ENCODE data around the gene STK35. TPM values are rescaled to one million over a fixed set of nuclear protein-coding genes. Genes with fewer than 3 reads are reported as not detected.
"Not testable (repeated sequence)": the region's sequence is repeated elsewhere in the genome, so short reads cannot be mapped to it uniquely, and the experiment has no call there.

The STK35 gene
- polyA plus RNA-seq, 1 donor: 19.3 TPM

- no peak for DNase-seq
These were observed 55.3 kb downstream of the STK35 start for GRCh38 chr20:2156666-2157624.

DNA sequence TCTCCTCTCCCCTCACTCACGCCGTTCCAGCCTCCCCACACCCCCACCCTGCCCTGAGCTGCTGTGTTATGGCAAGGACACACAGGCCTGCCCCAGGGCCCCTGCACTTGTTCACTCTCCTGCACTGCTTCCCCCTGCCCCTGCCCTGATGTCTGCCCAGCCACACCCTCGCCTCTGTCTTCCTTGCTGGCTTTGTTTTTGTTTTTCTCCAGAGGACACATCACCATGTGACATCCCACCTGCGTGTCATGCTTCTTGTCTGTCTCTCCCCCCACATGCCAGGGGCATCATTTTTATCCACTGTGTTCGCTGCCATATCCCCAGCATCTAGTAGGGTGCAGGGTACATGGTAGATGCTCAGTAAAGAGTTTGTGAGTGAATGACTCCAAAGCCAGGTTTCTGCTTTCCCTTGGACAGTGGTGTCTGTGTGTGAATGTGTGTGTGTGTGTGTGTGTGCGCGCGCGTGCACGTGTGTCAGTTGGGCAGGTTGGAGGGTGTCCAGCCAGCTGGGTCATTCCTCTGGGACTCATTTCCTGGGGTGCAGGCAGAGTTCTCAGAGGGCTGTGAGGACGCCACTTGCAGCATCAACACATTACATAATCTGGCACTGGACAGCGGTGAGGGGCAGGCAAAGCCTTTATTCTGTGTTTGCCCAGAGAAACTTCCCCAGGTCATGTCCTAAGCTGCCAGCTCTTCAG lies 60.6 kb downstream of the STK35 start:
- no peak for DNase-seq

DNA sequence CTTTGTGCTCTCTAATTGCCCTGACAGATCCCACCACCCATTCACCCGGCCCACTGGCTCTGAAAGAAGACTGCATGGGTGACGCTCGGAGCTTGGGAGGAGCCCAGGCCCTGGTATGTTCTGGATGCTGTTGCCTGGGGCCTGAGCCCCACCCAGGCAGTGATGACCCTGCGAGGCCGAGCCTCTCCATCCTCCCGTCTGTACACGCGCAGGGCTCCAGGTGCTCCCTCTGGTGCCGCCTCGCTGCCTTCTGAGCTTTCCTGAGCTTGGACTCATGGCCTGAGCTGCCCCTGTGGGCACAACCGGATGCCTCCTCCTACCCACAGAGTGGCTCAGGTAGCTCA lies 61.2 kb downstream of the STK35 start:
- no peak for DNase-seq

DNA sequence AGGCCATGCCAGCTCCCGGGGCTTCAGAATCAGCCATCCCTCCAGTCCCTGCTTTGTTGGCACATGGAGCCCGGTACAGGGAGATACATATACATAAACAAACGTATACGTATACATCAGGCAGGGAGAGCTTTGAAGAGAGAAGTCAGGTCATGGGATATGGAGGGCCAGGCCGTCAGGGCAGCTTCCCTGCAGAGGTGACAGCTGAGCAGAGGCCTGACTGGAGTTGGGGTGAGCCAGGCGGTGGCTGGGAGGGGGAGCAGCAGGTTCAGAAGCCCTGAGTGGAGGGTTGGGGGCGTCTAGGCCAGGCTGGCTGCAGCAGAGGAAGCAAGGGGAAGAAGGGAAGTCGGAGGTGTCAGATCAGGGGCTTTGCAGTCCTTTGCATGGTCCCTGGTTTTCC lies 61.7 kb downstream of the STK35 start:
- DNase-seq: no peak

- DNase-seq: no peak
These were observed 62.1 kb downstream of the STK35 start for GRCh38 chr20:2163757-2164156.

DNA sequence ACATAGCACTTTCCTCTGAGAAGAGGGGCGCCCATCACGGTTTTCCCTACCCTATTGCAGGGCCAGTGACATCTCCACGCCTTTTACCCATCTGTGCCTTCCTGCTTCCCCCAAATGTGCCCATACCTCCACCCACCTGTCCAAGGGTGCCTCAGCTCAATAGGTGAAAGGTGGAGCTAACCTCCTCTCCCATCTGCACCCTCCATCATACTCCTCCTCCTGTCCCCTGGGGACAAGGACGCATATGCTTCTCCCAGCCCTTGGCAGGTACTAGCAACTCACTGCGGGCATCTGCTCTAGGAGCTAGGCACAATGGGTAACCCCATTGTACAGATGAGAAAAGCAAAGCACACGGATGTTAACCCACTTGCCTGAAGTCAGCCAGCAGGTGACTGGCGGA lies 62.8 kb downstream of the STK35 start:
- DNase-seq: no peak

GRCh38 chr20:2164966-2165365 lies 63.3 kb downstream of the STK35 start:
- peak; percentile 22 for DNase-seq

- DNase-seq: no peak
These were observed 64.2 kb downstream of the STK35 start for GRCh38 chr20:2165871-2166270.

GRCh38 chr20:2167112-2167511 lies 65.5 kb downstream of the STK35 start:
- DNase-seq: no peak

DNA sequence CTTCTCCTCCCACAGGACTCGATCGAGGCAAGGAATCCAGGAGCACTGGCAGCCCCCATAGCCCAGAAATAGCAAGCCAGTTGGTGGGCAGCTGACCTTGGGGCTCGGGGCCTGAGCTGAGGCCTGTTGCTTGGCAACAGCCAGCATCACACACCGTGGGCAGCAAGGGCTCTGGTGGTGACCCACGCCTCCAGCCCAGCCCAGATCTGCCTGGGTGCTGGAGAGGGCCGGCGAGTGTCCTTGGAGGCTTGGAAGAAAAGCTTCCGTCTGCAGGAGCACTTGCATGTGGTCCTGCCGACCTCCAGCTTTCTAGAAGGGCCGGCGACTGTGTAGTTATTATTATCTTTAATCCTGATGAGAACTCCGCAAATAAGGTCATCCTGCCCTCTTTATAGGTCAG lies 67.3 kb downstream of the STK35 start:
- DNase-seq: no peak

- no peak for DNase-seq
These were observed 67.9 kb downstream of the STK35 start for GRCh38 chr20:2169456-2170088.

DNA sequence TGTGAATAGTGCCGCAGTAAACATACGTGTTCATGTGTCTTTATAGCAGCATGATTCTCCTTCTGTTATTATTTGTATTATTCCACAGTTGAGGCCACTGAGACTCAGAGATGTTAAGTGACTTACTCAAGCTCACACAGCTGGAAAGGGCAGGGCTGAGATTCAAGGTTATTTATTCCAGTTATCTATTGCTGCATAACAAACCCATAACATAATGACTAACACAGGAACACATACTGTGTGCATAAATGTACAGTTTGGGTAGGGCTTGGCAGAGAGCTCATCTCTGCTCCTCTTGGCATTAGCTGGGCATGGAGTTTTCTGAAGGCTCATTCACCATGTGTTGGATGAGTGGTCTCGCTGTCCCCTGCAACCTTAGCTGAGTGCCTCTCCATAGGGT lies 68.8 kb downstream of the STK35 start:
- DNase-seq: no peak

DNA sequence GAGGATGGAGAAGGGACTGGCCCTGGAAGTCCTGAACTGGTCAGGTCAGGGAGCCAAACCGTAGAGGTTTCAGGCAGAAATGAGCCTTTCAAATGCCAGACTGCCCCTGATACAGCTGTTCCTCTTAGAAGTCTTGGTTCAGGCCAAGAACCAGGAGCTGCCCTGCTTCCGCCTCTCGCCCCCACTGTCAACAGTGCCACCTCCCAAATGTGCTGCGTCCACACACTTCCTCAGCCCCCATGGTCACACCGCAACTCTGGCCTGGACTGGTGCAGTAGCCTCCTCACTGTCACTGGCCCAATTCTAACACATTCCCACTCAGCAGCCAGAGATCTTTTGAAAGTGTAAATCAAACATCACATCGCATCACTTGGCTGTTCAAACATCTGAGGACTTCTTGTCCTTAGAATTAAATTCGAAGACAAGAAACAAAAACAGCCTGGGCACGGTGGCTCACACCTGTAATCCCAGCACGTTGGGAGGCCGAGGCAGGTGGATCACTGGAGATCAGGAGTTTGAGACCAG lies 69.7 kb downstream of the STK35 start:
- DNase-seq: no peak

DNA sequence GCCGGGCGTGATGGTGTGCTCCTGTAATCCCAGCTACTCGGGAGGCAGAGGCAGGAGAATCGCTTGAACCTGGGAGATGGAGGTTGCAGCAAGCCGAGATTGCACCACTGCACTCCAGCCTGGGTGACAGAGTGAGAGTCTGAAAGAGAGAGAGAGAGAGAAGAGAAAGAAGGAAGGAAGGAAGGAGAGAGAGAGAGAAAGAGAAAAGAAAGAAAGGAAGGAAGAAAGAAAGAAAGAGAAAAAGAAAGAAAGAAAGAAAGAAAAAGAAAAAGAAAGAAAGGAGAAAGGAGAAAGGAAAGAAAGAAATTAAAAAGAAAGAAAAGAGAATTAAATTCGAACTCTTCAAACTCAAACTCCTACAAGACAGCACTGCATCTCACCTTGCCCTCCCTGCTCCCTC lies 70.2 kb downstream of the STK35 start:
- not testable (repeated sequence) for DNase-seq

DNA sequence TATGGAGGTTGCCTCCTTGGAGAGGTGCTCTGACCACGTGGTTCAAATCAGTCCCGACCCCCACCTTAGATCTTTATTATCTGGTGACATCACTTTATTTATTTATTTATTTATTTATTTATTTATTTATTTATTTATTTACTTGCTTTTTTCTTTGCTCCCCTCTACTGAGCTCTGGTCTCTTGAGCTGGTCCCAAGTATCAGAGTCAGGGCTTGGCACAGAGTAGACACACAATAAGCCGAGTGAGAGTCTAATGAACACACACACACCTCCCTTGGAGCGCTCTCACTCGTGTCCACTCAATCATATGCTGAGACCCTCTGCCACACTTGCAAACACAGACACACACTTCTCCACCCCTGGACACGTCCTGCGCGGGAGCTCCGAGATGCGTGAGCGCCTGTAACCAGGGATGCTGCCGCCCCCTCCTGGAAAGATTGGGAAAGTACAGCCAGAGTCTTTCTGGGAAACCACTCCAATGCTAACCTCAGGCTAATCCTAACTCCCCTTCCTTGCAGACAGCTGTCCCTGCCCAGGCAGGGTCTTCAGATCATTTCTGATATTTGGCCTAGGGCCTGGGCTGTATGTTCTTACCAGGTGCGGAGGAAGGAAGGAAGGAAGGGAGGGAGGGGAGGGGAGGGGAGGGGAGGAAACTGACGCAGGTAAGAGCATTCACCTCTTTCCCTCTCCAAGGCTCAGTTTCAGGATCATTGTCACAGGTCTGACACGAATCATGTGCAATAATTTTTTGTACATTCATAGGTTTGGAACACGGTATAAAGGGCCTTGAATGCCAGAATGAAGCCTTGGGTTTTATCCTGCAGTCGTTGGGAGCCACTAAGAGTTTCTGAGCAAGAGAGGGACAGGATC lies 70.9 kb downstream of the STK35 start:
- DNase-seq: peak; percentile 60

DNA sequence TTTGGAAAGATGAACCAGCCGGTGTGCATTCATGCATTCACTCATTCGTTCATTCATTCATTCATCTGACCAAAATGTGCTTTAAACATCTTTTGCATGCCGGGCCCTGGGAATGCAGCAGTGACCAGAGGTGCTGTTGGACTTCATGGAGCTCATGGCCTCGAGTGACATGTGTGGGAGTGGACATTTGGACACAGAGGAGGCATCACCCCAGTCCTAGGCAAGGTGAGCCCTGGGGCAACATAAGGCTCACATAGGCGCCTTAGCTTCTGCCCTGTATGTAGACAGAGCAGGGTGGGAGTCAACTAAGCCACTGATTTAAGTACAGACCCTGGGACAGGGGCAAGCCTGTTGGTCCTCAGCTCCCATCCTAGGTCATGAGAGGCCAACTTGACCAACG lies 71.6 kb downstream of the STK35 start:
- no peak for DNase-seq

GRCh38 chr20:2174067-2174466 lies 72.4 kb downstream of the STK35 start:
- DNase-seq: no peak

DNA sequence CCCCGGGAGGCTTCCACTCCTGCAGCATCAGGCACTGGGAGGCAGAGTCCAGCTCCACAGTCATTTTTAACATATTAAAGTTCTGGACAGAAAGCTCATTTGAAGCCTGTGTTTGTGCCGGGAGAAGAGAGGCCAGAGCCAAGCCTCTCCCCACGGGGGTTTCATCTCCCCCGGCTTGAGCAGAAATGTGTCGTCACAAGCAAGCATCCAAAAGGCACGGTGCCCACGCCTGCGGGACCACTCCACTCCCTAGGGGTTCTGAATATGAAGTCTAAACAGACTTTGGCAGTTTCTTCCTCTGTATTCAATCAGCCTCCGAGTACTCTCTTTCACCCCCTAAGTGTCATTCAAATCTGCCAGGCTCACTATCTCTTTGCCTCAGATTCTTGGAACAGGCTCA lies 75.3 kb downstream of the STK35 start:
- no peak for DNase-seq

DNA sequence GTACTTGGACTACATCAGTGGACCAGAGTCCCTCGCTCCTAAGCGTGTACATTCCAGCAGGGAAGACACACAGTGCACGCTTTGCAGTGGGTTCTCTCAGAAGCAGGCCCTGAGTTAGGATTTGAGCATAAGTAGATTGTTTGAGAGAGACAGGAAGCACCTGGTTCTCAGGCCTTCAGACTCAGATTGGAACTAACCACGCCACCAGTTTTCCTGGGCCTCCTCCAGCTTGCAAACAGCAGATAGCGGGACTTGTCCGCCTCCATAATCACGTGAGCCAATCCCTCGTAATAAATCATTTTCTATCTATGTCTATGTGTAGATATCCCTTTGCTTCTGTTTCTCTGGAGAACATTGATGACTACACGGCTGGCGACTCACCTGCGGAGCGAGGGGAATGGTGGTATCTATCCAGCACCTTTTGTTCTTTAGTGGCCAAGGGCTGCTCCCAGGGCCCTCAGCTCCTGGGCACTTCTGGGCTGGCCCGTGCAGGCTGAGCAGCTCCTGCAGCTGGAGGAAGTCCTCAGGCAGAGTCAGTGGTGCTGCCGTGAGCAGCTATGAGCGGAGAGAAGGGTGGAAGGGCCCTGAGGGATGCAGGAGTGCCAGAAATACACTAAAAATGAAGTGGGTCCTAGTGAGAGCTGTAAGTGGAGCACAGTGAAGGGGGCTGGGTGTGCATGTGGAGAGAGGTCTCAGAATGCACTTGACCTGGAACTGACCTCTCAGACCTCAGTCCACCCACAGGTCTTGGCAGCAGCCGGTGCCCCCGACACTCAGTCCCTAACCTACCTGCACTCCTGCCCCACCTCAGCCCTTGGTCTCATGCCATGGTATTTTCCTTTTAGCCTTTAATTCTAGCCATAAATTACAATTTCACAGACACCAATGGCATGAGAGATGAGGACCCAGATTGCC lies 76.9 kb downstream of the STK35 start:
- DNase-seq: peak; percentile 19

DNA sequence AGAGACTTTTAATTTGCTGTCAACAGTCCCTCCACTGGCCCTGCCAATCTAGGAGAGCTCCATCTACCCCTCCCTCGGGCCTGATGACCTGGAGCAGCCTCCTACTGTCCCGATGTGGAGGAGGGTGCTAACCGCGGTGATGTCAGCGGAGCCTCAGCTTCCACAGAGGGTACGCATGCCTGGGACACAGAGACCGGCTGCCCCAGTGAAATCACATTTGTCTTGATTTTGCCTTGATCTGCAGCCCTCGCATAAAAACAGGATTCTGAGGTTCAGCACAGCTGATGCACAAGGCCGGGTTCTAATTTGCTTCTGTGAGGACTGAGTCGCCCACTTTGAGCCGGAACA lies 77.6 kb downstream of the STK35 start:
- peak; percentile 4 for DNase-seq

- no peak for DNase-seq
These were observed 78.3 kb downstream of the STK35 start for GRCh38 chr20:2179949-2180348.

Measured in left kidney (tissue), 2 donors.